GM12892 (cell line): ENCODE data around the gene ADAMTS8.

Experiments
- DNase-seq: peaks from one replicate; pipeline ENCODE4 v3.0.0; 2011; ENCODE audit not compliant: insufficient read length
- FAIRE-seq: peaks from 2 replicates; lab custom pipeline; 2011; peaks lifted over from hg19 to GRCh38; lab: Jason Lieb, UNC
- POLR2A ChIP-seq: IDR thresholded peaks from 2 replicates; pipeline ENCODE4 v1.6.1; 2011; ENCODE audit warnings: low read depth, low read length, control low read depth
- POLR2AphosphoS5 ChIP-seq: IDR thresholded peaks from 2 replicates; pipeline ENCODE4 v1.6.1; 2011; ENCODE audit warnings: low read depth, low read length, control low read depth
- TAF1 ChIP-seq: IDR thresholded peaks from 2 replicates; pipeline ENCODE4 v1.6.1; 2011; ENCODE audit warnings: low read depth, mild to moderate bottlenecking, control low read depth, low read length, borderline replicate concordance

ADAMTS8 gene

DNA sequence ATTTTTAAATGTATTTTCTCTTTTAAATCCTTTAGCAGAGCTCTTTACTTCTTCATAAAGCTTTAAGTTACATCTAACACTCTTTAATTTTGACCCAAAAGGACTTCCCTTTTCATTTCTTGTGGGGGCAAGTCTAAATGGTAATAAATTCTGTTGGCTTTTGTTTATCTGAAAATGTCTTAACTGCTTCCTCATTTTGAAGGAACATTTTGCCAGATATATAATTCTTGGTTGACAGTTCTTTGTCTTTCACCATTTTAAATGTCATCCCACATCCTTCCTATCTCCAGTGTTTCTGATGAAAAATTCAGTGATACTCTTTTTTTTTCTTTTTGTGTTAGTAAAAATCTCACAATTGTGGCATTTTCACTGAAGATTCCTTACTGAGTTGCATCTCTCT, 69.0 kb downstream of the ADAMTS8 start:
- DNase-seq: no peak
- FAIRE-seq: no peak
- no peak for TF ChIP-seq POLR2A
- no peak for TF ChIP-seq TAF1

DNA sequence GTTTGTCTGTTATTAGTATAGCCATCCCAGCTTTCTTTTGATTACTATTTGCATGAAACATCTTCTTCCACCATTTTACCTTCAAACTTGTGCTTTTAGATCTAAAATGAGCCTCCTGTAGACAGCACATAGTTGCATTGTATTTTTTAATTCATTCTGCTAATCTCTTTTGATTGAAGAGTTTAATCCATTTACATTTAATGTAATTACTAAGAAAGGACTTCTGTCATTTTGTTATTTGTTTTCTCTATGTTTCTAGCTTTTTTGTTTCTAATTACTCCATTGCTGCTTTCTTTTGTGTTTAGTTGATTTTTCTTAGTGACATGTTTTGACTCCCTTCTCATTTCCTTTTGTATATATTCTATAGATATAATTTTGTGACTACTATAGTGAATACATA, 70.0 kb downstream of the ADAMTS8 start:
- DNase-seq: no peak
- no peak for FAIRE-seq
- TF ChIP-seq POLR2A: no peak
- no peak for TF ChIP-seq TAF1
- TF ChIP-seq POLR2AphosphoS5: no peak
